ENCODE measurements around the gene FBXW8. TPM values are rescaled to one million over a fixed set of nuclear protein-coding genes. Genes with fewer than 3 reads are reported as not detected.

FBXW8 gene
- polyA plus RNA-seq, 1 donor (not counting 4 experiments of a cell fraction or from before 2014, with no cell fraction given), result 5.0 TPM

DNA sequence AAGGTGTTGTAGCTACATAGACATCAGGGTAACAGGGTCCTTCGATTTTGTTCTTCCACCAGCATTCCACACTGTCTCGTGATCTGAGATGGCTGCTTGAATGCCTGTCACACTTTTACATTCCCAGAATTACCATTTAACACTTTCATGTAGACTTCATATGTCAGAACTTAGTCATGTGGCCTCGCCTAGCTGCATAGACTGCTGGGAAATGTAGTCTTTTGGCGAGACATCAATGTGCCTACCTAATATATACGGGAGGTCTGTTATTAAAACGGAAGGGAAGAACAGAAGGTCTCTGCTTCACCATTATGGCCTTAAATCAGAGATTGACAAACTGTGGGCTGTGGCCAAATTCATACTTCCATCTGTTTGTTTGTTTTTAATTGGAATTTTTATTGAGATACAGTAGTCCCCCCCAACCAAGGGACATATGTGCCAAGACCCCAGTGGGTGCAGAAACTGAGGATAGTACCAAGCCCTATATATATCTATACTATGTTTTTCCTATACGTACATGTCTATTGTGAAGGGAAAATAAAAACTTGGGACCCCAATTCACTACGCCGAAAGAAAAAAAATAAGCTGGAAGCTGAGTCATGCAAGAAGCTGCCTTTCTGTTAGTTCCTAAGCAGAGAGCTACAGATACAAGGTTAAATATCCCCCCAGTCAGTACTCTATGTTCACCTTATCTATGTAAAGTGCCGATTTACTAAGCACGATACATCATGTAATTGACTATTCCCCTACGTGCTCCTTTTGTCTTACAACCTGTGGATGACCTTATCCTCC is 18.2 kb upstream of the FBXW8 start:
- Histone ChIP-seq H3K79me2 (ENCODE audit: control insufficient read depth, insufficient read depth, low read length) (no peaks in the 10 kb centered on the region), H3K9ac (ENCODE audit: control insufficient read depth, extremely low read depth, insufficient read depth, low read length) (no peak overlapping the region), H3K27ac (ENCODE audit: control insufficient read depth, insufficient read depth, low read length) (no peak overlapping the region), H3K9me1 (ENCODE audit: control insufficient read depth, extremely low read depth, insufficient read depth, low read length) (no peaks in the 10 kb centered on the region), H3K36me3 (ENCODE audit: control insufficient read depth in 2 of 2, extremely low read depth in 1 of 2, insufficient read depth in 2 of 2, low read length in 2 of 2) (no peaks in the 10 kb centered on the region), H3K27me3 (ENCODE audit: control insufficient read depth, extremely low read depth, insufficient read depth, low read length) (no peaks in the 10 kb centered on the region), H2AFZ (ENCODE audit: control insufficient read depth, low read length) (no peak overlapping the region), H3K9me3 (ENCODE audit: control insufficient read depth, low read depth, low read length) (no peaks in the 10 kb centered on the region), H3K4me3 (ENCODE audit: control insufficient read depth in 2 of 3, extremely low read depth in 1 of 3, insufficient read depth in 2 of 3, low read depth in 1 of 3, low read length in 3 of 3) (no peak overlapping the region), H3K4me1 (ENCODE audit: control insufficient read depth, extremely low read depth, insufficient read depth, low read length) (no peaks in the 10 kb centered on the region), H4K20me1 (ENCODE audit: control insufficient read depth, extremely low read depth, insufficient read depth, low read length) (no peaks in the 10 kb centered on the region), H3K4me2 (ENCODE audit: control insufficient read depth, extremely low read depth, insufficient read depth, low read depth, low read length) (no peak overlapping the region)
- no peak for FAIRE-seq
- dilution Hi-C loops (cut with MboI; ENCODE audit: extremely low pct_ligation_motif_present, low sequenced_read_pairs), result no loop called here
- no peak for TF ChIP-seq EZH2 (IDR thresholded peaks at IDR 0.05; ENCODE audit: low read length)
- TF ChIP-seq, protein P1, sequence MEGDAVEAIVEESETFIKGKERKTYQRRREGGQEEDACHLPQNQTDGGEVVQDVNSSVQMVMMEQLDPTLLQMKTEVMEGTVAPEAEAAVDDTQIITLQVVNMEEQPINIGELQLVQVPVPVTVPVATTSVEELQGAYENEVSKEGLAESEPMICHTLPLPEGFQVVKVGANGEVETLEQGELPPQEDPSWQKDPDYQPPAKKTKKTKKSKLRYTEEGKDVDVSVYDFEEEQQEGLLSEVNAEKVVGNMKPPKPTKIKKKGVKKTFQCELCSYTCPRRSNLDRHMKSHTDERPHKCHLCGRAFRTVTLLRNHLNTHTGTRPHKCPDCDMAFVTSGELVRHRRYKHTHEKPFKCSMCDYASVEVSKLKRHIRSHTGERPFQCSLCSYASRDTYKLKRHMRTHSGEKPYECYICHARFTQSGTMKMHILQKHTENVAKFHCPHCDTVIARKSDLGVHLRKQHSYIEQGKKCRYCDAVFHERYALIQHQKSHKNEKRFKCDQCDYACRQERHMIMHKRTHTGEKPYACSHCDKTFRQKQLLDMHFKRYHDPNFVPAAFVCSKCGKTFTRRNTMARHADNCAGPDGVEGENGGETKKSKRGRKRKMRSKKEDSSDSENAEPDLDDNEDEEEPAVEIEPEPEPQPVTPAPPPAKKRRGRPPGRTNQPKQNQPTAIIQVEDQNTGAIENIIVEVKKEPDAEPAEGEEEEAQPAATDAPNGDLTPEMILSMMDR (optimal IDR thresholded peaks at IDR 0.05 in 1 of 3, IDR thresholded peaks at IDR 0.05 in 1 of 3, conservative IDR thresholded peaks at IDR 0.05 in 1 of 3; ENCODE audit: extremely low read depth in 1 of 3, insufficient read depth in 2 of 3, low read length in 3 of 3), result no peak
- no peak for DNase-seq (ENCODE audit: low read depth, low spot score)

DNA sequence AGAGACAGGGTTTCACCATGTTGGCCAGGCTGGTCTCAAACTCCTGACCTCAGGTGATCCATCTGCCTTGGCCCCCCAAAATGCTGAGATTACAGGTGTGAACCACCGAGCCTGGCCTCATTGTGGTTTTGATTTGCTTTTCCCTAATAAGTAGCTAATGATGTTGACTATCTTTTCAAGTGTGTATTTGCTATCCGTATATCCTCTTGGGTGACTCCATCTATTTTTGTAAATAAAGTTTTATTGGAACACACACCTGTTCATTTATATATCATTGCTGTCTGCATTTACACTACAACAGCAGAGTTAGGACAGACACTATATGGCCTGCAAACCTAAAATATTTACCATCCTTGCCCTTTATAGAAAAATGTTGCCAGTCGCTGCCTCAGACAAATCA is 15.8 kb upstream of the FBXW8 start:
- Histone ChIP-seq H3K9ac (ENCODE audit: control insufficient read depth, extremely low read depth, insufficient read depth, low read length) (no peak overlapping the region), H3K4me3 (ENCODE audit: control insufficient read depth in 2 of 3, extremely low read depth in 1 of 3, insufficient read depth in 2 of 3, low read depth in 1 of 3, low read length in 3 of 3) (no peak overlapping the region), H3K79me2 (ENCODE audit: control insufficient read depth, insufficient read depth, low read length) (no peaks in the 10 kb centered on the region), H4K20me1 (ENCODE audit: control insufficient read depth, extremely low read depth, insufficient read depth, low read length) (no peaks in the 10 kb centered on the region), H3K27ac (ENCODE audit: control insufficient read depth, insufficient read depth, low read length) (no peak overlapping the region), H3K27me3 (ENCODE audit: control insufficient read depth, extremely low read depth, insufficient read depth, low read length) (no peaks in the 10 kb centered on the region), H3K4me1 (ENCODE audit: control insufficient read depth, extremely low read depth, insufficient read depth, low read length) (no peaks in the 10 kb centered on the region), H3K36me3 (ENCODE audit: control insufficient read depth in 2 of 2, extremely low read depth in 1 of 2, insufficient read depth in 2 of 2, low read length in 2 of 2) (no peaks in the 10 kb centered on the region), H3K4me2 (ENCODE audit: control insufficient read depth, extremely low read depth, insufficient read depth, low read depth, low read length) (no peak overlapping the region), H2AFZ (ENCODE audit: control insufficient read depth, low read length) (no peak overlapping the region), H3K9me3 (ENCODE audit: control insufficient read depth, low read depth, low read length) (no peaks in the 10 kb centered on the region), H3K9me1 (ENCODE audit: control insufficient read depth, extremely low read depth, insufficient read depth, low read length) (no peaks in the 10 kb centered on the region)
- dilution Hi-C loops (cut with MboI; ENCODE audit: extremely low pct_ligation_motif_present, low sequenced_read_pairs), result no loop called here
- FAIRE-seq (no peak), DNase-seq (ENCODE audit: low read depth, low spot score) (no peak)
- TF ChIP-seq EZH2 (IDR thresholded peaks at IDR 0.05; ENCODE audit: low read length), result no peak
- TF ChIP-seq, protein P1 (optimal IDR thresholded peaks at IDR 0.05 in 1 of 3, IDR thresholded peaks at IDR 0.05 in 1 of 3, conservative IDR thresholded peaks at IDR 0.05 in 1 of 3; ENCODE audit: extremely low read depth in 1 of 3, insufficient read depth in 2 of 3, low read length in 3 of 3), result no peak

Measured in keratinocyte (primary cell).